ENCODE data around the gene TPRG1L.

Gene TPRG1L

DNA sequence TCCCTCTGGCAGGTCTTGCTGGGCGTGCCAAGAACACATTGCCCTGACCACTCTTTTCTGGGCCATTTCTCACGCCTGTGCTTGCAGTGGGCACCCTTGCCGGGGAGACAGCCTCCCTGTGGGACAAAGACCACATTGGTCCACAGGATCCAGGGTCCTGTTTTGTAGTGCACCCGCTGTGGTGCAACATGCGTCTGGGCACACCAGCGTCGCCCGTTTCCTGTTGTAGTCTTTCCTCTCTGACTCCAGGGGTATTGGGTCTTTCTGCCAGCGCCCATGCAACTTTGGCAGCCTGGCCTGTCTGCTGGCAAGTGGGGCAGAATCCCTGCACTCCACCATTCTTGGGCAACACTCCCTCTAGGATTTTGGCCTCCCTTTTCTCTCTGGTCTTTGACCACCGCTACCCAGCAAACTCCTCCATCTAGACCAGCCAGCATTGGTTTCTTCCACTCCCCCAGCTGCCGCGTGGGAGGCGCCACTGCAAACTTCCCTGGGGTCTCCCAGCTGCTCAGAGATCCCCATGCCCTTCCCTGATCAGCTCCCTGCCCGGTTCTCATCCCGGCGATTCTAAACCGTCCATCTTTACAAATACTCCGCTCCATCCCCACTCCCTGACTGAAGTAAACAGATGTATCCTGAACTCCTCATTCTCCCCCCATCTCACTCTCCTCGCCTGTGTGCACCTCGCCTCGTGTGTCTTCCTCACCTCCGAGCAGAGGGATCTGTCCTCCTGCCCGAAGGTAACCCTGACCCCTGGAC, 1.2 kb upstream of the TPRG1L start:
- TF ChIP-seq, protein P1, sequence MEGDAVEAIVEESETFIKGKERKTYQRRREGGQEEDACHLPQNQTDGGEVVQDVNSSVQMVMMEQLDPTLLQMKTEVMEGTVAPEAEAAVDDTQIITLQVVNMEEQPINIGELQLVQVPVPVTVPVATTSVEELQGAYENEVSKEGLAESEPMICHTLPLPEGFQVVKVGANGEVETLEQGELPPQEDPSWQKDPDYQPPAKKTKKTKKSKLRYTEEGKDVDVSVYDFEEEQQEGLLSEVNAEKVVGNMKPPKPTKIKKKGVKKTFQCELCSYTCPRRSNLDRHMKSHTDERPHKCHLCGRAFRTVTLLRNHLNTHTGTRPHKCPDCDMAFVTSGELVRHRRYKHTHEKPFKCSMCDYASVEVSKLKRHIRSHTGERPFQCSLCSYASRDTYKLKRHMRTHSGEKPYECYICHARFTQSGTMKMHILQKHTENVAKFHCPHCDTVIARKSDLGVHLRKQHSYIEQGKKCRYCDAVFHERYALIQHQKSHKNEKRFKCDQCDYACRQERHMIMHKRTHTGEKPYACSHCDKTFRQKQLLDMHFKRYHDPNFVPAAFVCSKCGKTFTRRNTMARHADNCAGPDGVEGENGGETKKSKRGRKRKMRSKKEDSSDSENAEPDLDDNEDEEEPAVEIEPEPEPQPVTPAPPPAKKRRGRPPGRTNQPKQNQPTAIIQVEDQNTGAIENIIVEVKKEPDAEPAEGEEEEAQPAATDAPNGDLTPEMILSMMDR (IDR thresholded peaks at IDR 0.05; ENCODE audit: low read depth, low read length) = no peak
- H3K36me3 ChIP-seq = no peaks in the 10 kb centered on the region
- H3K4me1 ChIP-seq = no peaks in the 10 kb centered on the region
- no peak for DNase-seq
- no peaks in the 10 kb centered on the region for H3K27me3 ChIP-seq
- H3K4me3 ChIP-seq (ENCODE audit: low read depth, low read length) = peak overlapping the region; percentile 67
- no peaks in the 10 kb centered on the region for H3K9me3 ChIP-seq

DNA sequence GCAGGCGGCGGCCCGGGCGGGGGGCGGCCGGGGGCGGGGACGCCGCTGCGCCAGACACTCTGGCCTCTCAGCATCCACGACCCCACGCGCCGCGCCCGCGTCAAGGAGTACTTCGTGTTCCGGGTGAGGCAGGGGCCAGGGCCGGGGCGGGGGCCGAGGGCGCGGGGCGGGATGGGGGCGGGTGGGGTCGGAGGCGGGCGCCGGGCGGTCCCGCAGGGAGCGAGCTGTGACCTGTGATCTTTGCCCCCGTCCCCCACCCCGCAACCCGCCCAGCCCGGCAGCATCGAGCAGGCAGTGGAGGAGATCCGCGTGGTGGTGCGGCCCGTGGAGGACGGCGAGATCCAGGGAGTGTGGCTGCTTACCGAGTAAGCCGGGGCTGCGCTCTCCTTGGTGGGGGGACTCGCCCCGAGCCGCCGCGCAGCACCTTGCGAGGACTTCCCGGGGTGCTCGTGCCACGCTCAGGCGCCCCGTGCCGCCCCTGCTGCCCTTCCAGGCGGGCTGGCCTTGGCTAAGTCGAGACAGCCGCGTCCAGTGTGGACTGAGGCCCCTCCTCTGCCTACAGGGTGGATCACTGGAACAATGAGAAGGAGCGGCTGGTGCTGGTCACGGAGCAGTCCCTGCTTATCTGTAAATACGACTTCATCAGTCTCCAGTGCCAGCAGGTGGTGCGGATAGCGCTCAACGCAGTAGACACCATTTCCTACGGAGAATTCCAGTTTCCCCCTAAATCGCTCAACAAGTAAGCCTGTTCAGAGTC, 514 bp downstream of the TPRG1L start:
- H3K27me3 ChIP-seq = no peaks in the 10 kb centered on the region
- DNase-seq = peak; percentile 37

DNA sequence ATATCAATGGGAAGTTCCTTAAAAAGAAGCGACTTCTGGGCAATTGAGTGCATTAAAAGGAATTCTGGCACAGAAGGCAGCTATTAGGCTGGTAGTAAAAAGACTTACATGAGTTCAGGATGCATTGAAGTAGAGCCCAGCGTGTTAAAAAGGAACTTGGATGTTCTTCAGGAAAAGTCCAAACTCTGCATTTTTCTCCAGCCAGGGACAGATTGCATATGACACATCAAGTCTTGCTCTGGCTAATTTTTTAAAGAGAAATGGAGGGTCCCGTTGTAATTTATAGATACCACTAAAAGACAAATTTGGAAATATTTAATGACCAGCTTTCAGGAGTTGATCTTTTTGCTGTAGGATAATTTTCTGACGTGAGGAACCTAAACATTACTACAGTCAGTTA, 1.2 kb downstream of the TPRG1L start:
- no peaks in the 10 kb centered on the region for H3K4me1 ChIP-seq
- no peak for DNase-seq
- peak overlapping the region; percentile 51; the same call in 1 of the 2 replicates for H3K4me3 ChIP-seq (ENCODE audit: low read depth, low read length)
- H3K27me3 ChIP-seq = no peaks in the 10 kb centered on the region
- H3K9me3 ChIP-seq = no peaks in the 10 kb centered on the region
- TF ChIP-seq, protein P1 (IDR thresholded peaks at IDR 0.05; ENCODE audit: low read depth, low read length) = no peak
- H3K36me3 ChIP-seq = no peaks in the 10 kb centered on the region

More for the DNA sequence above, 514 bp downstream of the TPRG1L start:
- H3K4me3 ChIP-seq (ENCODE audit: low read depth, low read length) = peak overlapping the region; percentile 51
- no peaks in the 10 kb centered on the region for H3K36me3 ChIP-seq
- no peaks in the 10 kb centered on the region for H3K4me1 ChIP-seq
- H3K9me3 ChIP-seq = no peaks in the 10 kb centered on the region
- TF ChIP-seq, protein P1 (IDR thresholded peaks at IDR 0.05; ENCODE audit: low read depth, low read length) = 0 out of 2 replicates have a peak, but pooled peaks have one; percentile 8

DNA sequence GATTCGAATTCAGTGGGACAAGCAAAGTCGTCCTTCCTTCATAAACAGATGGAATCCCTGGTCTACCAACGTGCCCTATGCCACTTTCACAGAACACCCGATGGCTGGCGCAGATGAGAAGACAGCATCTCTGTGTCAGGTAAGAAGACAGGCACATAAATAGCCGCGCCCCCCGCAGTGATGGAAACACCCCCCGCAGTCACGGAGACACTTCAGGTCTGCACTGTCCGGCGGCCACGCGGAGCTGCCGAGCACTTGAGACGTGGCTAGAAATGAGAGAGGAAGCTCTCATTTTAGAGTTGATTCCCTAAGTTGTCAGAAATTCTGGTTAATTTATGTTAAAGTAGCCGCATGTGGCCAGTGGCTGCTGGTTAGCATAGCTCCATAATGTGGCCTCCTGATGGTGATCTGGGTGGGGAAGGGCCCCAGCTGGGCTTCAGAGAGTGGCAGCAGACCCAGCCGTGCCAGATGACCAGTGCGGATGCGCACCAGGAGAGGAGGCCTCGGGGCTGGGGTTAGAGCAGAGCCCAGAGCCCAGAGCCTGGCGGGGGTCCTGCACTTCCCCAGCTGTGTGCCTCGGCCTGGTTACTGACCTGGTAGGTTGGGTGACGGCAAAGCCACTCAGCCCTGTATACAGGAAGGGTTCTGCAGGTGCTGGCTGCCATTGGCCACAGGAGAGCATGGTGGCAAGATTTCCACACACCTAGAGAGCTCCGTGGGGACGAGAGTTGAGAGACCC, 2.9 kb downstream of the TPRG1L start:
- Histone ChIP-seq H3K4me1 (no peaks in the 10 kb centered on the region), H3K4me3 (ENCODE audit: low read depth, low read length) (no peak overlapping the region), H3K36me3 (no peaks in the 10 kb centered on the region), H3K27me3 (no peaks in the 10 kb centered on the region), H3K9me3 (no peaks in the 10 kb centered on the region)
- TF ChIP-seq, protein P1 (IDR thresholded peaks at IDR 0.05; ENCODE audit: low read depth, low read length) = no peak
- no peak for DNase-seq

DNA sequence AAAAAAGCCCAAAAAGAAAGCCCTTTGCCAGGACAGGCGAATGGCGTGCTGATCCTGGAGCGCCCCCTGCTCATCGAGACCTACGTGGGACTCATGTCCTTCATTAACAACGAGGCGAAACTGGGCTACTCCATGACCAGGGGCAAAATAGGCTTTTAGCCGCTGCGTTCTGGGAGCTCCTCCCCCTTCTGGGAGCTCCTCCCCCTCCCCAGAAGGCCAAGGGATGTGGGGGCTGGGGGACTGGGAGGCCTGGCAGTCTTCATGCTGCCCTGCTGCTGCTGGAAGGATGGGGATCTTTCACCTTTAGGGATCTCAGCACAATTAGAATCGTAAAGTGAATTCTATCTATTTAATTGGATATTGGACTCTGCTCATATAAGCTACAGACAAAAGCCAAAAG, 3.6 kb downstream of the TPRG1L start:
- DNase-seq = no peak
- TF ChIP-seq, protein P1 (IDR thresholded peaks at IDR 0.05; ENCODE audit: low read depth, low read length) = no peak
- no peaks in the 10 kb centered on the region for H3K9me3 ChIP-seq
- no peaks in the 10 kb centered on the region for H3K4me1 ChIP-seq
- no peak overlapping the region for H3K4me3 ChIP-seq (ENCODE audit: low read depth, low read length)
- no peaks in the 10 kb centered on the region for H3K27me3 ChIP-seq
- H3K36me3 ChIP-seq = no peaks in the 10 kb centered on the region
